Osteoblast (primary cell): ENCODE measurements around the gene SLIT3. TPM values are rescaled to one million over a fixed set of nuclear protein-coding genes. Genes with fewer than 3 reads are reported as not detected.

Experiments used
- DNase-seq: peaks from one replicate; pipeline ENCODE4 v3.0.0; 2011; ENCODE audit warnings: low spot score, mixed read lengths; ENCODE audit not compliant: insufficient read length; ENCODE audit errors: missing footprints
- H2AFZ ChIP-seq: 2 replicates; pipeline ENCODE4 v1.6.0; 2011; ENCODE audit warnings: mild to moderate bottlenecking, low read length
- H3K27ac ChIP-seq: 2 replicates; pipeline ENCODE4 v1.5.1; 2011; ENCODE audit warnings: mild to moderate bottlenecking, low read depth, low read length, moderate library complexity
- H3K27me3 ChIP-seq: 2 replicates; pipeline ENCODE4 v1.6.0; 2012; ENCODE audit warnings: mild to moderate bottlenecking, control low read depth, inconsistent platforms, low read length, moderate library complexity; ENCODE audit not compliant: insufficient read depth
- H3K36me3 ChIP-seq: 2 replicates; pipeline ENCODE4 v1.5.1; 2011; ENCODE audit warnings: mild to moderate bottlenecking, low read length, control low read depth, moderate library complexity; ENCODE audit not compliant: insufficient read depth
- H3K4me1 ChIP-seq: 2 replicates; pipeline ENCODE4 v1.5.1; 2011; ENCODE audit warnings: mild to moderate bottlenecking, low read length, control low read depth, moderate library complexity; ENCODE audit not compliant: insufficient read depth
- H3K4me2 ChIP-seq: 2 replicates; pipeline ENCODE4 v1.6.0; 2011; ENCODE audit warnings: mild to moderate bottlenecking, low read length; ENCODE audit not compliant: insufficient read depth
- H3K4me3 ChIP-seq: fragments of 200-600 bp; sonication (generic); 3 replicates; pipeline ENCODE4 v1.5.1; 2012; ENCODE audit warnings: mild to moderate bottlenecking, low read length, inconsistent platforms; ENCODE audit not compliant: insufficient read depth
- H3K79me2 ChIP-seq: 2 replicates; pipeline ENCODE4 v1.6.0; 2012; ENCODE audit warnings: mild to moderate bottlenecking, low read length, control low read depth, inconsistent platforms; ENCODE audit not compliant: insufficient read depth
- H3K9me3 ChIP-seq: 2 replicates; pipeline ENCODE4 v1.5.1; 2011; ENCODE audit warnings: low read depth, low read length, control low read depth
- H4K20me1 ChIP-seq: 2 replicates; pipeline ENCODE4 v1.6.0; 2012; ENCODE audit warnings: mild to moderate bottlenecking, low read length, control low read depth; ENCODE audit not compliant: insufficient read depth
- total RNA-seq: library from RNA; depleted of rRNA; stranded (reverse); fragments of >200 nt; gene quantifications from 2 replicates; pipeline ENCODE4 v1.2.3, GENCODE V29; 2012
- TF ChIP-seq, protein P1 (sequence below): IDR thresholded peaks from 2 replicates; pipeline ENCODE4 v1.5.1; 2011; ENCODE audit warnings: mild to moderate bottlenecking, low read depth, low read length, moderate library complexity; ENCODE audit errors: extremely low read depth

SLIT3 gene
- total RNA-seq, 1 donor = 37.6 TPM

DNA sequence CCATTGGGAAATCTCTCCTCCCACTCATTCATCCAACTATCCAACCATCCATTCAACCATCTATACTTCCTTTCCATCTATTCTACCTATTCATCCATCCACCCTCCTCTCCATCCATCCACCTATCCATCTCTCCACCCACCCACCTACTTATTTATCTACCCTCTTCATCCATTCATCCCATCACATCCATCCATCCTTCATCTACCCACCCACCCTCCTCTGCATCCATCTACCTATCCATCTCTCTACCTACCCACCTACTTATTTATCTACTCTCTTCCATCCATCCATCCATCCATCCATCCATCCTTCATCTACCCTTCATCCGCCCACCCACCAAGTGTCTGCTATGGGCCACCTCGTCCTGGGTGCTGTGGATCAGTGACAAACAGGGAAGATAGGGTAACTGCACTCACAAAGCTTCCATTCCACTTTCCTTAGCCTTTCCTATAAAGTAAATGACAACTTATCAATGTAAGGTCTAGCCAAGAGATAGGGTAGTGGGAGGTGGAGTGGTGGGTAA lies 625.0 kb downstream of the SLIT3 start:
- H3K27me3 ChIP-seq = no peaks in the 10 kb centered on the region
- no peak for DNase-seq
- H3K9me3 ChIP-seq = no peaks in the 10 kb centered on the region
- no peak overlapping the region for H3K4me3 ChIP-seq
- no peak overlapping the region for H3K4me2 ChIP-seq
- H3K79me2 ChIP-seq = no peaks in the 10 kb centered on the region
- TF ChIP-seq, protein P1, sequence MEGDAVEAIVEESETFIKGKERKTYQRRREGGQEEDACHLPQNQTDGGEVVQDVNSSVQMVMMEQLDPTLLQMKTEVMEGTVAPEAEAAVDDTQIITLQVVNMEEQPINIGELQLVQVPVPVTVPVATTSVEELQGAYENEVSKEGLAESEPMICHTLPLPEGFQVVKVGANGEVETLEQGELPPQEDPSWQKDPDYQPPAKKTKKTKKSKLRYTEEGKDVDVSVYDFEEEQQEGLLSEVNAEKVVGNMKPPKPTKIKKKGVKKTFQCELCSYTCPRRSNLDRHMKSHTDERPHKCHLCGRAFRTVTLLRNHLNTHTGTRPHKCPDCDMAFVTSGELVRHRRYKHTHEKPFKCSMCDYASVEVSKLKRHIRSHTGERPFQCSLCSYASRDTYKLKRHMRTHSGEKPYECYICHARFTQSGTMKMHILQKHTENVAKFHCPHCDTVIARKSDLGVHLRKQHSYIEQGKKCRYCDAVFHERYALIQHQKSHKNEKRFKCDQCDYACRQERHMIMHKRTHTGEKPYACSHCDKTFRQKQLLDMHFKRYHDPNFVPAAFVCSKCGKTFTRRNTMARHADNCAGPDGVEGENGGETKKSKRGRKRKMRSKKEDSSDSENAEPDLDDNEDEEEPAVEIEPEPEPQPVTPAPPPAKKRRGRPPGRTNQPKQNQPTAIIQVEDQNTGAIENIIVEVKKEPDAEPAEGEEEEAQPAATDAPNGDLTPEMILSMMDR = no peak
- peaks cover 2% of the 10 kb centered on the region for H3K4me1 ChIP-seq
- H3K27ac ChIP-seq = no peak overlapping the region
- H4K20me1 ChIP-seq = no peaks in the 10 kb centered on the region
- H2AFZ ChIP-seq = no peak overlapping the region
- H3K36me3 ChIP-seq = no peaks in the 10 kb centered on the region

DNA sequence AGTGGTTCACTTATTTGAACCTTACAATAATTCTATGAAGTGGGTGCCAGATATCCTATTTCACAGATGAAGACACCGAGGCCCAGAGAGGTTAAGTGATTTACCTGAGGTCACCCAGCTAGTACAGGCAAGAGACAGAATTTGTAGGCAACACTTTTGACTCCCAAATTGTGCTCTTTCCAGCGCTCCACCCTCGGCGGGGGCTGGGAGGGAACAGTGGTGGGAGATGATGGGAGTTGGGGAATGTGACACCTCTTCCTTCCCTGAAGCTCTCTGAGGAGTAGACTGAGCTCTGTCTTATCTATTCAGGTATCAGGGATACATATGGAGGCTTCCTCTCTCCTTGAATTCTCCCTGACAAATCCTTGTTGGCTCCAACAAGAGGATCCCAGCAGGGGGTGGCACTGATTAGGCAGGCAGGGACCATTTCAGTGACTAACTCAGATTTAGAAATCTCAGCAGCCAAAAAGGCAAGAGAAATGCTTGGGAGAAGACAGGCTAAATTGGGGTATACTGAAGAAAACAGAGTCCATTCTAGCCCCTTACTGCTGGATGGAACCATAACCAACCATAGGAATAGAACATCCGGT lies 626.0 kb downstream of the SLIT3 start:
- Histone ChIP-seq H3K4me1 (no peaks in the 10 kb centered on the region), H3K79me2 (no peaks in the 10 kb centered on the region), H3K4me2 (no peak overlapping the region), H3K36me3 (no peaks in the 10 kb centered on the region), H3K27ac (no peak overlapping the region), H2AFZ (no peak overlapping the region), H3K4me3 (no peak overlapping the region), H3K27me3 (no peaks in the 10 kb centered on the region), H3K9me3 (no peaks in the 10 kb centered on the region), H4K20me1 (no peaks in the 10 kb centered on the region)
- TF ChIP-seq, protein P1 = no peak
- no peak for DNase-seq

DNA sequence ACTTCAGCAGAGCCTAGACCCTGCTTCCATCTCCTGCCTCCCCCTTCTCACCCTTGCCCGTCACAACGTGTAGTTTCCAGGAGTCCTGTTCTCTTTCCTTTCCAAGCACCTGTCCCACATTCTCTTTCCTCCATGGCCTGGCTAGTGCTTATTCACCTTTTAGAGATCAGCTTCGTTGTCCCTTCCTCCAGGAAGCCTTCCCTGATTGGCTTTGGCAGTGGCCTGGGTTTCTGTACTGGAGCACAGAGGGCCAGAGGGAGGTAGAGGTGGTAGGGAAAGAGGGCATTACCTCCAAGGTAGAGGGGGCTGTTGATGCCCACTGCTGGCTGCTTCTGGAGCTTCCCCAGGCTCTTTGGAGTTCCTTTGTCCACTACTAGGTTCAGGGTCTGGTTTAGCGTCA lies 628.1 kb downstream of the SLIT3 start:
- Histone ChIP-seq H3K27me3 (no peaks in the 10 kb centered on the region), H4K20me1 (no peaks in the 10 kb centered on the region), H3K9me3 (no peaks in the 10 kb centered on the region), H3K4me2 (no peak overlapping the region), H3K36me3 (no peaks in the 10 kb centered on the region), H3K4me1 (no peaks in the 10 kb centered on the region), H3K4me3 (no peak overlapping the region), H3K27ac (no peak overlapping the region), H3K79me2 (no peaks in the 10 kb centered on the region), H2AFZ (no peak overlapping the region)
- no peak for DNase-seq
- TF ChIP-seq, protein P1 = no peak

DNA sequence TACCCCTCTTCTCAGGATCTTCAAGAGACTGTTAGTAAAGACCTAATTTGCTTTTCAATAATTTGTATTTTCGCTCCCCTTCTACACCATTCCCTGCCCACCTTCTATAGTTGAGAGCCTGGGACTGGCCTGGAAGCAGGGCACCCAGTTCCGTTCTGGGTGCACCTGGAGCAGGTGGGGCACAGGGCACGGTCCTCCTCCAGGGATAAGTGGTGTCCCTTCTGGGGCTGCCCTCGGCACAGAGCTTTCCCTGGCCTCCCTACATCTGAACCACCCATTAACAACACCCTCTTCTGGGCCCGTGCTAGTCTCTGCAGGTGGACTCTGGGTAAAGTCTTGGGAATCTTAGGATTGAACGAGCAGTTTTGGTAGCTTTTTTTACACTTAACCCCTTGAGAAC lies 628.9 kb downstream of the SLIT3 start:
- Histone ChIP-seq H4K20me1 (no peaks in the 10 kb centered on the region), H3K4me3 (no peak overlapping the region), H3K79me2 (no peaks in the 10 kb centered on the region), H3K27me3 (no peaks in the 10 kb centered on the region), H3K27ac (no peak overlapping the region), H2AFZ (no peak overlapping the region), H3K4me2 (no peak overlapping the region), H3K9me3 (no peaks in the 10 kb centered on the region), H3K36me3 (no peaks in the 10 kb centered on the region), H3K4me1 (no peaks in the 10 kb centered on the region)
- no peak for DNase-seq
- TF ChIP-seq, protein P1 = no peak
